SK-N-SH (cell line): ENCODE results near the gene SART1. TPM values are rescaled to one million over a fixed set of nuclear protein-coding genes. Genes with fewer than 3 reads are reported as not detected.

Experiments
- CTCF ChIA-PET: fragments of 300-600, 350-600 bp; formaldehyde crosslinking; extraction: SDS; loops from one replicate; lab custom pipeline; 2021; lab: Yijun Ruan, JAX
- POLR2A ChIA-PET: fragments of 350-600 bp; sonication (Branson Sonifier 250); formaldehyde crosslinking; extraction: SDS; loops from one replicate; lab custom pipeline; 2020; ENCODE audit warnings: antibody characterized with exemption, inconsistent platforms; lab: Yijun Ruan, JAX
- DNase-seq: peaks from one replicate; pipeline ENCODE4 v3.0.0; 2012
- H2AFZ ChIP-seq: fragments of 200-600 bp; sonication (generic); 2 replicates; pipeline ENCODE4 v1.8.1; 2016; ENCODE audit warnings: antibody characterized with exemption, mild to moderate bottlenecking, low read depth
- H3F3A ChIP-seq: fragments of 200-600 bp; sonication (generic); replicated peaks from 2 replicates; pipeline ENCODE3; 2016; ENCODE audit warnings: antibody characterized with exemption, mild to moderate bottlenecking; ENCODE audit not compliant: insufficient read depth
- H3K27ac ChIP-seq, 2 experiments: fragments of 200-500 bp in 1 of 2; fragments of 200-600 bp in 1 of 2; sonication (Bioruptor generic) in 1 of 2; sonication (generic), shearing (Covaris generic) in 1 of 2; 2 replicates each; pipeline versions ENCODE4 v1.5.1 to v1.6.1; 2014 to 2016; ENCODE audit warnings: low read depth in 2 of 2, inconsistent platforms in 1 of 2, low read length in 1 of 2, mild to moderate bottlenecking in 1 of 2, mixed read lengths in 1 of 2
- H3K27me3 ChIP-seq: fragments of 200-600 bp; sonication (generic), shearing (Covaris generic); 2 replicates; pipeline ENCODE4 v1.6.1; 2016; ENCODE audit warnings: mixed run types; ENCODE audit not compliant: insufficient read depth
- H3K36me3 ChIP-seq, 2 experiments: fragments of 200-500 bp in 1 of 2; fragments of 200-600 bp in 1 of 2; sonication (Bioruptor generic) in 1 of 2; sonication (generic) in 1 of 2; replicated peaks in 1 of 2; 2 replicates each; pipeline versions ENCODE3 to v1.5.1; 2014 to 2016; ENCODE audit warnings: low read length in 1 of 2, mild to moderate bottlenecking in 1 of 2; ENCODE audit not compliant: insufficient read depth in 2 of 2, control insufficient read depth in 1 of 2
- H3K4me1 ChIP-seq, 2 experiments: fragments of 200-500 bp in 1 of 2; fragments of 200-600 bp in 1 of 2; sonication (Bioruptor generic) in 1 of 2; sonication (generic), shearing (Covaris generic) in 1 of 2; 2 replicates each; pipeline versions ENCODE4 v1.5.1 to v1.6.1; 2014 to 2016; ENCODE audit warnings: low read depth in 1 of 2, low read length in 1 of 2, mixed run types in 1 of 2; ENCODE audit not compliant: insufficient read depth in 2 of 2, control insufficient read depth in 1 of 2
- H3K4me2 ChIP-seq: fragments of 200-600 bp; sonication (generic), shearing (Covaris generic); 2 replicates; pipeline ENCODE4 v1.6.1; 2017; ENCODE audit warnings: mixed run types
- H3K4me3 ChIP-seq, 2 experiments: fragments of 200-500 bp in 1 of 2; fragments of 200-600 bp in 1 of 2; sonication (Bioruptor generic) in 1 of 2; sonication (generic), shearing (Covaris generic) in 1 of 2; 2 replicates each; pipeline versions ENCODE4 v1.5.1 to v1.8.1; 2014 to 2016; ENCODE audit warnings: low read depth in 2 of 2, inconsistent platforms in 1 of 2, low read length in 1 of 2, mild to moderate bottlenecking in 1 of 2, mixed read lengths in 1 of 2, moderate library complexity in 1 of 2
- H3K79me2 ChIP-seq: fragments of 200-600 bp; sonication (generic); 2 replicates; pipeline ENCODE4 v1.8.1; 2017; ENCODE audit warnings: mild to moderate bottlenecking; ENCODE audit not compliant: insufficient read depth
- H3K9ac ChIP-seq: fragments of 200-600 bp; sonication (generic); 2 replicates; pipeline ENCODE4 v1.6.1; 2017; ENCODE audit warnings: mixed run types
- H3K9me2 ChIP-seq: fragments of 200-600 bp; sonication (generic); 2 replicates; pipeline ENCODE4 v1.6.1; 2017; ENCODE audit warnings: mixed run types
- H3K9me3 ChIP-seq: fragments of 200-600 bp; sonication (generic); 2 replicates; pipeline ENCODE4 v1.6.1; 2017; ENCODE audit warnings: mixed run types, mild to moderate bottlenecking, moderate library complexity
- H4K20me1 ChIP-seq: fragments of 200-600 bp; sonication (generic); 2 replicates; pipeline ENCODE4 v1.6.1; 2017; ENCODE audit warnings: mild to moderate bottlenecking, mixed run types; ENCODE audit not compliant: insufficient read depth
- CHD2 ChIP-seq: fragments of 150-350 bp; IDR thresholded peaks from 2 replicates; pipeline ENCODE4 v1.6.1; 2018; ENCODE audit warnings: low read length; ENCODE audit not compliant: partially characterized antibody
- GATA2 ChIP-seq: sonication (generic); formaldehyde crosslinking; IDR thresholded peaks from 2 replicates; pipeline ENCODE4 v1.5.0; 2020; ENCODE audit warnings: mild to moderate bottlenecking, missing genetic modification reagents
- JUND ChIP-seq: IDR thresholded peaks from 2 replicates; pipeline ENCODE4 v1.4.0; 2012
- MEF2A ChIP-seq: IDR thresholded peaks from 2 replicates; pipeline ENCODE4 v1.4.0; 2012; ENCODE audit warnings: low read depth, borderline replicate concordance
- MXI1 ChIP-seq: IDR thresholded peaks from 2 replicates; pipeline ENCODE4 v1.6.1; 2012; ENCODE audit warnings: mild to moderate bottlenecking, low read depth, low read length, improper control_type of control experiment
- NFIC ChIP-seq: IDR thresholded peaks from 2 replicates; pipeline ENCODE4 v1.4.0; 2012; ENCODE audit warnings: borderline replicate concordance
- RFX5 ChIP-seq: IDR thresholded peaks from 2 replicates; pipeline ENCODE4 v1.6.1; 2012; ENCODE audit warnings: mild to moderate bottlenecking, improper control_type of control experiment, low read length
- TAF1 ChIP-seq: IDR thresholded peaks from 2 replicates; pipeline ENCODE4 v1.6.1; 2012; ENCODE audit warnings: low read depth, mild to moderate bottlenecking, low read length, moderate library complexity, borderline replicate concordance
- TCF12 ChIP-seq: IDR thresholded peaks from 2 replicates; pipeline ENCODE4 v1.4.0; 2012
- TEAD4 ChIP-seq: IDR thresholded peaks from 2 replicates; pipeline ENCODE4 v1.4.0; 2012; ENCODE audit warnings: mild to moderate bottlenecking, borderline replicate concordance; ENCODE audit not compliant: insufficient read depth
- YY1 ChIP-seq: IDR thresholded peaks from 2 replicates; pipeline ENCODE4 v1.4.0; 2012; ENCODE audit warnings: low read depth, mild to moderate bottlenecking
- WGBS: methylation state at CpG from one replicate; pipeline ENCODE4 v1.1.6; 2017; ENCODE audit warnings: low lambda C conversion rate; 5-methylcytosine and 5-hydroxymethylcytosine counted together
- polyA plus RNA-seq, 3 experiments: library from polyadenylated mRNA; depleted of rRNA; stranded (reverse); fragments of >200 nt; gene quantifications; 2 replicates each; pipeline ENCODE4 v1.2.3, GENCODE V29; 2012
- TF ChIP-seq, protein P1 (sequence below): fragments of 150-350 bp; IDR thresholded peaks from 2 replicates; pipeline ENCODE4 v1.6.1; 2016; ENCODE audit warnings: mild to moderate bottlenecking, low read depth, low read length
- TF ChIP-seq, protein P2 (sequence below): IDR thresholded peaks from 2 replicates; pipeline ENCODE4; 2012
- TF ChIP-seq, protein P3 (sequence below): IDR thresholded peaks from 2 replicates; pipeline ENCODE4 v1.4.0; 2012; ENCODE audit warnings: low read depth, borderline replicate concordance
- TF ChIP-seq, protein P4 (sequence below): fragments of 200-600 bp; sonication (generic); IDR thresholded peaks from 2 replicates; pipeline ENCODE4 v1.6.1; 2017; ENCODE audit warnings: antibody characterized with exemption, mild to moderate bottlenecking, moderate library complexity
- TF ChIP-seq, protein P5 (sequence below): IDR thresholded peaks from 2 replicates; pipeline ENCODE4 v1.4.0; 2012; ENCODE audit warnings: low read depth

Gene SART1
- polyA plus RNA-seq, 1 of the 3 experiments (the other 2 are of a cell fraction): 73.6 TPM

DNA sequence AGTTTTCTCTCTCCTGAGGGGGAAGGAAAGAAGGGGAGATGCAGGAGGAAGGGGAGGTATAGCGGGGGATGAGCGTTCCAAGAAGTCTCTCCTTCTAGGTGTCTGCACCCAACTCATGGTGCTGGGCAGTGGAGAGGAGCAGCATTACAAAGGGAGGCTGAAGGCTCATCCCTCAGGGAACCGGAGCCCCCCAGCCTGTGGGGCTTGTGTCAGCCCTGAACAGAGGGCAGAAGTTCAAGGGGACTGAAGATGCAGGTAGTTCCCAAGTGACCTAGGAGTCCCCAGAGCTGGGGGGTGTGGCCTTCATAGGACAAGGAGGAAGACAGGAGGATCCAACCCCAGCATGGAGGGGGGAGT lies 44.5 kb upstream of the SART1 start:
- Histone ChIP-seq H3K27ac (peak overlapping the region in 1 of 2 experiments; percentile 97; a peak in 2 of 4 replicates), H3K9me2 (no peaks in the 10 kb centered on the region), H3K36me3 (peaks cover 6 to 7% of the 10 kb centered on the region in 2 experiments), H3K27me3 (no peaks in the 10 kb centered on the region), H3K4me1 (peaks cover 32 to 58% of the 10 kb centered on the region in 2 experiments; a peak in 3 of 4 replicates), H3K4me2 (peak overlapping the region; percentile 96), H3K9ac (peak overlapping the region; percentile 99; the same call in 1 of the 2 replicates), H4K20me1 (0 out of 2 replicates have a peak, but pooled peaks cover 4% of the 10 kb centered on the region), H2AFZ (no peak overlapping the region), H3K4me3 (peak overlapping the region in 1 of 2 experiments; percentile 90; a peak in 3 of 4 replicates), H3F3A (peaks cover 20% of the 10 kb centered on the region), H3K79me2 (peaks cover 82% of the 10 kb centered on the region), H3K9me3 (no peaks in the 10 kb centered on the region)
- WGBS: 88% methylated on average over 3 of the region's 3 CpGs
- ChIA-PET CTCF (interaction anchor here (1.5 to 3.3 kb wide), 3 partner anchors 27 to 51 kb away, joined by 3 to 24 read pairs (median 9); partner anchors contain the start of gene CCDC85B), POLR2A (interaction anchor here (1.3 kb wide), 1 partner anchor 21 kb away, joined by 3 read pairs; no protein-coding TSS in a partner anchor)
- no peak for DNase-seq
- TF ChIP-seq JUND: no peak

DNA sequence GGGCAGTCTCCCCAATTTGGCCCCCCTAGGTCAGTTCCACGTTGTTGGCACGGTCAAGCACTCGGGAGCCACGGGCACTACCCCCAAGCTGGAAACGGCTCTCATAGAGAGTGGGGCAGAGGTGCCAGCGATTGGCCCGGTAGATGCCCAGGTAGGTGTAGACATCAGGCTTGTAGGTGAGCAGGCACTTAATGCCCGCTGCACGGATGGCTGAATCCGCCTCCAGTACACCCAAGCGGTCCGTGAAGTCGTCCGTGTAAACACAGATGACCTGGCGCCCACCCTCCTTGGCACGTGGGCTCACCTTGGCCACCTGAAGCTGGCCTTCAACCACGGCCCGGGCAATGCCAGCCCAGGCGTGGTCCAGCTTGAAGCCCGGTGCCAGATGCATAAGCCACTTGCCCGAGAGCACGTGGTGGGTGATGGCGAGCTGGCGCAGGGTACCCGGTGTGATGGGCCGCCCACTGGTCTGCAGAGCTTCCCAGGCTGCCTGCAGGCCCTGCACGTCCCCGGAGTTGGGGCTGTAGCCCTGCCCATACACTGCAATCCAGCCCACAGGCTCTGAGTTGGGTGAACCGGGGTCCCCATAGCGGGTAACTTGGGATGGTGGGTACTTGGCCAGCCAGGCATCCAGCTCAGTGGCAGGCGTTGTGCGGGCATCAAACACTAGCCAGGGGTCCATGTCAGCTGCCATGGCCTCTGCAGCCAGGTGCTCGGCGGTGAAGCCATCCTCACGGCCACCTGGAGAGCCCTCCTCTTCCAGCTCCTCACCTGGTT lies 43.9 kb upstream of the SART1 start:
- Histone ChIP-seq H3K79me2 (peaks cover 80% of the 10 kb centered on the region), H3K27ac (peak overlapping the region in 1 of 2 experiments; percentile 97), H3K4me2 (peak overlapping the region; percentile 96), H3K36me3 (peaks cover 11 to 12% of the 10 kb centered on the region in 2 experiments), H3K9me2 (no peaks in the 10 kb centered on the region), H3K9ac (peak overlapping the region; percentile 99), H3K27me3 (no peaks in the 10 kb centered on the region), H3K9me3 (no peaks in the 10 kb centered on the region), H4K20me1 (0 out of 2 replicates have a peak, but pooled peaks cover 4% of the 10 kb centered on the region), H3K4me1 (peaks cover 32 to 53% of the 10 kb centered on the region in 2 experiments; a peak in 3 of 4 replicates), H2AFZ (no peak overlapping the region), H3K4me3 (peak overlapping the region; percentile 86 to 90), H3F3A (peaks cover 24% of the 10 kb centered on the region)
- no peak for TF ChIP-seq NFIC
- TF ChIP-seq, protein P1, sequence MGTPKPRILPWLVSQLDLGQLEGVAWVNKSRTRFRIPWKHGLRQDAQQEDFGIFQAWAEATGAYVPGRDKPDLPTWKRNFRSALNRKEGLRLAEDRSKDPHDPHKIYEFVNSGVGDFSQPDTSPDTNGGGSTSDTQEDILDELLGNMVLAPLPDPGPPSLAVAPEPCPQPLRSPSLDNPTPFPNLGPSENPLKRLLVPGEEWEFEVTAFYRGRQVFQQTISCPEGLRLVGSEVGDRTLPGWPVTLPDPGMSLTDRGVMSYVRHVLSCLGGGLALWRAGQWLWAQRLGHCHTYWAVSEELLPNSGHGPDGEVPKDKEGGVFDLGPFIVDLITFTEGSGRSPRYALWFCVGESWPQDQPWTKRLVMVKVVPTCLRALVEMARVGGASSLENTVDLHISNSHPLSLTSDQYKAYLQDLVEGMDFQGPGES: no peak
- TF ChIP-seq, protein P2, sequence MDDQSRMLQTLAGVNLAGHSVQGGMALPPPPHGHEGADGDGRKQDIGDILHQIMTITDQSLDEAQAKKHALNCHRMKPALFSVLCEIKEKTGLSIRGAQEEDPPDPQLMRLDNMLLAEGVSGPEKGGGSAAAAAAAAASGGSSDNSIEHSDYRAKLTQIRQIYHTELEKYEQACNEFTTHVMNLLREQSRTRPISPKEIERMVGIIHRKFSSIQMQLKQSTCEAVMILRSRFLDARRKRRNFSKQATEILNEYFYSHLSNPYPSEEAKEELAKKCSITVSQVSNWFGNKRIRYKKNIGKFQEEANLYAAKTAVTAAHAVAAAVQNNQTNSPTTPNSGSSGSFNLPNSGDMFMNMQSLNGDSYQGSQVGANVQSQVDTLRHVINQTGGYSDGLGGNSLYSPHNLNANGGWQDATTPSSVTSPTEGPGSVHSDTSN: no peak
- no peak for TF ChIP-seq GATA2
- no peak for TF ChIP-seq MEF2A
- TF ChIP-seq MXI1: no peak
- TF ChIP-seq RFX5: no peak
- TF ChIP-seq YY1: no peak
- no peak for TF ChIP-seq TAF1
- TF ChIP-seq, protein P3, sequence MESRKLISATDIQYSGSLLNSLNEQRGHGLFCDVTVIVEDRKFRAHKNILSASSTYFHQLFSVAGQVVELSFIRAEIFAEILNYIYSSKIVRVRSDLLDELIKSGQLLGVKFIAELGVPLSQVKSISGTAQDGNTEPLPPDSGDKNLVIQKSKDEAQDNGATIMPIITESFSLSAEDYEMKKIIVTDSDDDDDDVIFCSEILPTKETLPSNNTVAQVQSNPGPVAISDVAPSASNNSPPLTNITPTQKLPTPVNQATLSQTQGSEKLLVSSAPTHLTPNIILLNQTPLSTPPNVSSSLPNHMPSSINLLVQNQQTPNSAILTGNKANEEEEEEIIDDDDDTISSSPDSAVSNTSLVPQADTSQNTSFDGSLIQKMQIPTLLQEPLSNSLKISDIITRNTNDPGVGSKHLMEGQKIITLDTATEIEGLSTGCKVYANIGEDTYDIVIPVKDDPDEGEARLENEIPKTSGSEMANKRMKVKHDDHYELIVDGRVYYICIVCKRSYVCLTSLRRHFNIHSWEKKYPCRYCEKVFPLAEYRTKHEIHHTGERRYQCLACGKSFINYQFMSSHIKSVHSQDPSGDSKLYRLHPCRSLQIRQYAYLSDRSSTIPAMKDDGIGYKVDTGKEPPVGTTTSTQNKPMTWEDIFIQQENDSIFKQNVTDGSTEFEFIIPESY: no peak
- no peak for TF ChIP-seq CHD2
- TF ChIP-seq TEAD4: no peak
- TF ChIP-seq, protein P4, sequence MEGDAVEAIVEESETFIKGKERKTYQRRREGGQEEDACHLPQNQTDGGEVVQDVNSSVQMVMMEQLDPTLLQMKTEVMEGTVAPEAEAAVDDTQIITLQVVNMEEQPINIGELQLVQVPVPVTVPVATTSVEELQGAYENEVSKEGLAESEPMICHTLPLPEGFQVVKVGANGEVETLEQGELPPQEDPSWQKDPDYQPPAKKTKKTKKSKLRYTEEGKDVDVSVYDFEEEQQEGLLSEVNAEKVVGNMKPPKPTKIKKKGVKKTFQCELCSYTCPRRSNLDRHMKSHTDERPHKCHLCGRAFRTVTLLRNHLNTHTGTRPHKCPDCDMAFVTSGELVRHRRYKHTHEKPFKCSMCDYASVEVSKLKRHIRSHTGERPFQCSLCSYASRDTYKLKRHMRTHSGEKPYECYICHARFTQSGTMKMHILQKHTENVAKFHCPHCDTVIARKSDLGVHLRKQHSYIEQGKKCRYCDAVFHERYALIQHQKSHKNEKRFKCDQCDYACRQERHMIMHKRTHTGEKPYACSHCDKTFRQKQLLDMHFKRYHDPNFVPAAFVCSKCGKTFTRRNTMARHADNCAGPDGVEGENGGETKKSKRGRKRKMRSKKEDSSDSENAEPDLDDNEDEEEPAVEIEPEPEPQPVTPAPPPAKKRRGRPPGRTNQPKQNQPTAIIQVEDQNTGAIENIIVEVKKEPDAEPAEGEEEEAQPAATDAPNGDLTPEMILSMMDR: no peak
- TF ChIP-seq TCF12: no peak
- TF ChIP-seq, protein P5, sequence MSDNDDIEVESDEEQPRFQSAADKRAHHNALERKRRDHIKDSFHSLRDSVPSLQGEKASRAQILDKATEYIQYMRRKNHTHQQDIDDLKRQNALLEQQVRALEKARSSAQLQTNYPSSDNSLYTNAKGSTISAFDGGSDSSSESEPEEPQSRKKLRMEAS: no peak
- CTCF ChIA-PET: interaction anchor here (1.0 to 3.3 kb wide), 4 partner anchors 19 to 33 kb away, joined by 3 to 24 read pairs (median 8); partner anchors contain the start of genes CCDC85B and FIBP
- no peak for DNase-seq
- POLR2A ChIA-PET: interaction anchor here (0.6 to 1.5 kb wide), 4 partner anchors 17 to 33 kb away, joined by 3 to 4 read pairs (median 3); partner anchors contain the start of gene FOSL1
- 71% methylated on average over 4 of the region's 35 CpGs for WGBS
